Keratinocyte (primary cell): ENCODE measurements around the gene VEZT. TPM values are rescaled to one million over a fixed set of nuclear protein-coding genes. Genes with fewer than 3 reads are reported as not detected.

Experiments used
- DNase-seq: peaks from one replicate; pipeline ENCODE4 v3.0.0-alpha.2; 2011; ENCODE audit warnings: low read depth, missing footprints, low spot score
- FAIRE-seq: peaks from 2 replicates; lab custom pipeline; 2011; peaks lifted over from hg19 to GRCh38; lab: Jason Lieb, UNC
- H2AFZ ChIP-seq: 2 replicates; pipeline ENCODE4 v1.6.0; 2012; ENCODE audit warnings: low read length, control low read depth, inconsistent platforms; ENCODE audit not compliant: control insufficient read depth
- H3K27ac ChIP-seq: 2 replicates; pipeline ENCODE4 v1.5.1; 2011; ENCODE audit warnings: low read length; ENCODE audit not compliant: control insufficient read depth, insufficient read depth
- H3K27me3 ChIP-seq: 3 replicates; pipeline ENCODE4 v1.6.0; 2011; ENCODE audit warnings: low read length; ENCODE audit not compliant: control insufficient read depth, insufficient read depth; ENCODE audit errors: extremely low read depth
- H3K36me3 ChIP-seq, 2 experiments: 2 replicates in 1 of 2; 3 replicates in 1 of 2; pipeline ENCODE4 v1.5.1; 2011; ENCODE audit warnings: low read length in 2 of 2, mild to moderate bottlenecking in 1 of 2; ENCODE audit not compliant: control insufficient read depth in 2 of 2, insufficient read depth in 2 of 2; ENCODE audit errors: extremely low read depth in 1 of 2
- H3K4me1 ChIP-seq: 3 replicates; pipeline ENCODE4 v1.5.1; 2011; ENCODE audit warnings: low read length; ENCODE audit not compliant: control insufficient read depth, insufficient read depth; ENCODE audit errors: extremely low read depth
- H3K4me2 ChIP-seq: 3 replicates; pipeline ENCODE4 v1.6.0; 2011; ENCODE audit warnings: low read depth, low read length; ENCODE audit not compliant: control insufficient read depth, insufficient read depth; ENCODE audit errors: extremely low read depth
- H3K4me3 ChIP-seq, 3 experiments: fragments of 200-600 bp in 1 of 3; sonication (generic) in 1 of 3; 2 replicates in 2 of 3; 3 replicates in 1 of 3; pipeline ENCODE4 v1.5.1; 2011 to 2016; ENCODE audit warnings: low read length in 3 of 3, mild to moderate bottlenecking in 3 of 3, control low read depth in 2 of 3, inconsistent platforms in 1 of 3, low read depth in 1 of 3, mixed read lengths in 1 of 3, mixed run types in 1 of 3, moderate library complexity in 1 of 3; ENCODE audit not compliant: control insufficient read depth in 2 of 3, insufficient read depth in 2 of 3; ENCODE audit errors: extremely low read depth in 1 of 3
- H3K79me2 ChIP-seq: 2 replicates; pipeline ENCODE4 v1.6.0; 2012; ENCODE audit warnings: low read length; ENCODE audit not compliant: control insufficient read depth, insufficient read depth
- H3K9ac ChIP-seq: 3 replicates; pipeline ENCODE4 v1.6.0; 2011; ENCODE audit warnings: low read length; ENCODE audit not compliant: control insufficient read depth, insufficient read depth; ENCODE audit errors: extremely low read depth
- H3K9me1 ChIP-seq: 3 replicates; pipeline ENCODE4 v1.6.0; 2011; ENCODE audit warnings: low read length; ENCODE audit not compliant: control insufficient read depth, insufficient read depth; ENCODE audit errors: extremely low read depth
- H3K9me3 ChIP-seq: 2 replicates; pipeline ENCODE4 v1.5.1; 2012; ENCODE audit warnings: low read depth, low read length; ENCODE audit not compliant: control insufficient read depth
- H4K20me1 ChIP-seq: 3 replicates; pipeline ENCODE4 v1.6.0; 2011; ENCODE audit warnings: low read length; ENCODE audit not compliant: control insufficient read depth, insufficient read depth; ENCODE audit errors: extremely low read depth
- CTCF ChIP-seq, 3 experiments: IDR thresholded peaks in 1 of 3; conservative IDR thresholded peaks in 1 of 3; optimal IDR thresholded peaks in 1 of 3; 2 replicates in 2 of 3; 3 replicates in 1 of 3; pipeline versions ENCODE3 to v1.5.1; 2011; ENCODE audit warnings: low read length in 3 of 3, mild to moderate bottlenecking in 3 of 3, moderate library complexity in 2 of 3, control low read depth in 1 of 3, inconsistent platforms in 1 of 3; ENCODE audit not compliant: insufficient read depth in 2 of 3; ENCODE audit errors: extremely low read depth in 1 of 3
- EZH2 ChIP-seq: IDR thresholded peaks from one replicate; pipeline ENCODE4 v1.6.1; 2012; ENCODE audit warnings: inconsistent platforms, mild to moderate bottlenecking, low read length, moderate library complexity
- dilution Hi-C: fragments of 300-500 bp; cut with MboI; formaldehyde crosslinking; loops from one replicate; pipeline ENCODE4 v1.7.0; 2020; ENCODE audit warnings: low sequenced_read_pairs; ENCODE audit not compliant: extremely low pct_ligation_motif_present
- polyA plus RNA-seq, 5 experiments: library from polyadenylated mRNA; depleted of rRNA in 3 of 5; stranded (reverse) in 3 of 5; stranded (forward) in 1 of 5; unstranded in 1 of 5; fragments of >200 nt; gene quantifications; 1 replicate in 1 of 5; 2 replicates in 3 of 5; 3 replicates in 1 of 5; pipeline versions ENCODE4 v1.2.1 to v1.2.3, GENCODE V29; 2011 to 2012; ENCODE audit warnings: missing spikeins in 2 of 5, low read depth in 1 of 5, low replicate concordance in 1 of 5

The VEZT gene
- polyA plus RNA-seq, 1 donor (not counting 4 experiments of a cell fraction or from before 2014, with no cell fraction given), result 169 TPM

- Histone ChIP-seq H3K27me3 (no peaks in the 10 kb centered on the region), H3K9me3 (no peaks in the 10 kb centered on the region), H2AFZ (peak overlapping the region; percentile 57), H3K4me3 (no peak overlapping the region), H3K9me1 (no peaks in the 10 kb centered on the region), H3K36me3 (no peaks in the 10 kb centered on the region), H3K9ac (no peak overlapping the region), H3K27ac (no peak overlapping the region), H3K79me2 (no peaks in the 10 kb centered on the region), H3K4me2 (no peak overlapping the region), H3K4me1 (no peaks in the 10 kb centered on the region), H4K20me1 (no peaks in the 10 kb centered on the region)
- dilution Hi-C loops, result no loop called here
- DNase-seq (no peak), FAIRE-seq (no peak)
- TF ChIP-seq CTCF (optimal IDR thresholded peaks at IDR 0.05 in 1 of 3, IDR thresholded peaks at IDR 0.05 in 1 of 3, conservative IDR thresholded peaks at IDR 0.05 in 1 of 3; ENCODE audit: extremely low read depth in 1 of 3, insufficient read depth in 2 of 3, low read length in 3 of 3), result peak; percentile 79 to 85 (median 84)
- no peak for TF ChIP-seq EZH2
Observed at GRCh38 chr12:95336387-95337067, 118.9 kb downstream of the VEZT start.

GRCh38 chr12:95337146-95337545 is 119.5 kb downstream of the VEZT start:
- Histone ChIP-seq H3K9ac (no peak overlapping the region), H2AFZ (no peak overlapping the region), H3K79me2 (no peaks in the 10 kb centered on the region), H3K4me1 (no peaks in the 10 kb centered on the region), H3K36me3 (no peaks in the 10 kb centered on the region), H3K4me2 (no peak overlapping the region), H3K27ac (no peak overlapping the region), H3K4me3 (no peak overlapping the region), H3K9me1 (no peaks in the 10 kb centered on the region), H3K9me3 (no peaks in the 10 kb centered on the region), H4K20me1 (no peaks in the 10 kb centered on the region), H3K27me3 (no peaks in the 10 kb centered on the region)
- TF ChIP-seq CTCF (optimal IDR thresholded peaks at IDR 0.05 in 1 of 3, IDR thresholded peaks at IDR 0.05 in 1 of 3, conservative IDR thresholded peaks at IDR 0.05 in 1 of 3; ENCODE audit: extremely low read depth in 1 of 3, insufficient read depth in 2 of 3, low read length in 3 of 3), result no peak
- no peak for TF ChIP-seq EZH2
- FAIRE-seq (no peak), DNase-seq (no peak)
- dilution Hi-C loops, result no loop called here
